GM23248 (cell line): ENCODE results near the gene SNTA1. TPM values are rescaled to one million over a fixed set of nuclear protein-coding genes. Genes with fewer than 3 reads are reported as not detected.

Experiments used
- DNase-seq: peaks from one replicate; pipeline ENCODE4 v3.0.0-alpha.2; 2015
- H2AFZ ChIP-seq: fragments of 200-600 bp; sonication (generic); 2 replicates; pipeline ENCODE4 v1.6.1; 2016; ENCODE audit warnings: antibody characterized with exemption
- H3F3A ChIP-seq: fragments of 200-600 bp; sonication (generic); 2 replicates; pipeline ENCODE4 v1.6.1; 2016; ENCODE audit warnings: mild to moderate bottlenecking, antibody characterized with exemption, mixed run types; ENCODE audit not compliant: insufficient read depth
- H3K27ac ChIP-seq: fragments of 200-600 bp; sonication (generic); 2 replicates; pipeline ENCODE4 v1.5.1; 2016; ENCODE audit warnings: mild to moderate bottlenecking
- H3K27me3 ChIP-seq: fragments of 200-600 bp; sonication (generic); replicated peaks from 2 replicates; pipeline ENCODE4 v1.6.1; 2016; ENCODE audit warnings: mild to moderate bottlenecking; ENCODE audit not compliant: insufficient read depth
- H3K36me3 ChIP-seq: fragments of 200-600 bp; sonication (generic); 2 replicates; pipeline ENCODE4 v1.6.1; 2016; ENCODE audit warnings: low read depth, mild to moderate bottlenecking
- H3K4me1 ChIP-seq: fragments of 200-600 bp; sonication (generic); 2 replicates; pipeline ENCODE4 v1.6.1; 2016; ENCODE audit warnings: mild to moderate bottlenecking; ENCODE audit not compliant: insufficient read depth
- H3K4me2 ChIP-seq: fragments of 200-600 bp; sonication (generic); one replicate; pipeline ENCODE4 v1.6.1; 2016; ENCODE audit warnings: mild to moderate bottlenecking; ENCODE audit not compliant: unreplicated experiment
- H3K4me3 ChIP-seq: fragments of 200-600 bp; sonication (generic); 2 replicates; pipeline ENCODE4 v1.5.1; 2016; ENCODE audit warnings: mild to moderate bottlenecking
- H3K79me2 ChIP-seq: fragments of 200-600 bp; sonication (generic); 2 replicates; pipeline ENCODE4 v1.6.1; 2016; ENCODE audit warnings: mild to moderate bottlenecking; ENCODE audit not compliant: insufficient read depth
- H3K9ac ChIP-seq: fragments of 200-600 bp; sonication (generic); 2 replicates; pipeline ENCODE4 v1.6.1; 2016; ENCODE audit warnings: mild to moderate bottlenecking
- H3K9me2 ChIP-seq: fragments of 200-600 bp; sonication (generic); 2 replicates; pipeline ENCODE4 v1.6.1; 2016; ENCODE audit warnings: mixed run types, mild to moderate bottlenecking, moderate library complexity; ENCODE audit not compliant: insufficient read depth
- H3K9me3 ChIP-seq: fragments of 200-600 bp; sonication (generic); one replicate; pipeline ENCODE4 v1.6.1; 2017; ENCODE audit warnings: low read depth
- H4K20me1 ChIP-seq: fragments of 200-600 bp; sonication (generic); 2 replicates; pipeline ENCODE4 v1.6.0; 2016; ENCODE audit not compliant: insufficient read depth
- EZH2 ChIP-seq: fragments of 200-600 bp; sonication (generic); IDR thresholded peaks from 2 replicates; pipeline ENCODE4 v1.6.1; 2018; ENCODE audit warnings: antibody characterized with exemption, mild to moderate bottlenecking; ENCODE audit not compliant: insufficient read depth, poor library complexity, severe bottlenecking
- EZH2phosphoT487 ChIP-seq: fragments of 200-600 bp; sonication (generic); IDR thresholded peaks from 2 replicates; pipeline ENCODE4 v1.6.1; 2018; ENCODE audit warnings: antibody characterized with exemption, moderate library complexity, mild to moderate bottlenecking, low read depth; ENCODE audit not compliant: insufficient read depth
- whole genome bisulfite sequencing, 2 experiments: methylation state at CpG; one replicate each; pipeline ENCODE4 v1.1.6; 2015 to 2017; ENCODE audit warnings: low lambda C conversion rate in 2 of 2, low coverage in 1 of 2; ENCODE audit errors: missing lambda C conversion rate in 2 of 2; 5-methylcytosine and 5-hydroxymethylcytosine counted together
- in situ Hi-C: fragments of 300-500 bp; cut with MboI; formaldehyde crosslinking; loops from 2 replicates; pipeline ENCODE4 v1.15.0; 2020
- polyA plus RNA-seq: library from polyadenylated mRNA; unstranded; fragments of >200 nt; fragmentation: Nextera tagmentation; extraction: Ambion mirVana; gene quantifications from 2 replicates; pipeline ENCODE4 v1.2.1, GENCODE V29; 2016
- total RNA-seq: library from RNA; depleted of rRNA; stranded (reverse); fragments of >200 nt; shearing (Covaris generic); gene quantifications from 2 replicates; pipeline ENCODE4 v1.2.3, GENCODE V29; 2014

Gene SNTA1
- total and polyA plus RNA-seq, 2 experiments from 2014 or later, result 10.2 to 24.5 TPM

- Histone ChIP-seq H3K4me1 (no peaks in the 10 kb centered on the region), H3K27ac (no peak overlapping the region), H3K9ac (no peak overlapping the region), H3K9me3 (no peaks in the 10 kb centered on the region), H3K4me2 (no peak overlapping the region), H3K36me3 (no peaks in the 10 kb centered on the region), H3K4me3 (no peak overlapping the region), H3F3A (no peaks in the 10 kb centered on the region), H3K9me2 (no peaks in the 10 kb centered on the region), H3K27me3 (peaks cover 7% of the 10 kb centered on the region; the same call in 1 of the 2 replicates), H3K79me2 (no peaks in the 10 kb centered on the region), H2AFZ (no peak overlapping the region), H4K20me1 (no peaks in the 10 kb centered on the region)
- WGBS, 2 experiments, result 21 to 29% methylated on average over 10 to 14 of the region's 14 CpGs
- TF ChIP-seq EZH2phosphoT487, result no peak
- TF ChIP-seq EZH2, result no peak
- DNase-seq, result no peak
- in situ Hi-C loops, result no loop called here
Observed at GRCh38 chr20:33475381-33476152, 32.0 kb upstream of the SNTA1 start.

- Histone ChIP-seq H3K9me3 (no peaks in the 10 kb centered on the region), H4K20me1 (no peaks in the 10 kb centered on the region), H3K36me3 (no peaks in the 10 kb centered on the region), H2AFZ (no peak overlapping the region), H3K4me3 (no peak overlapping the region), H3K27me3 (peaks cover 7% of the 10 kb centered on the region; the same call in 1 of the 2 replicates), H3K9me2 (no peaks in the 10 kb centered on the region), H3K4me2 (no peak overlapping the region), H3K27ac (no peak overlapping the region), H3F3A (no peaks in the 10 kb centered on the region), H3K9ac (no peak overlapping the region), H3K79me2 (no peaks in the 10 kb centered on the region), H3K4me1 (no peaks in the 10 kb centered on the region)
- WGBS, 2 experiments, result 78 to 82% methylated on average over 11 of the region's 11 CpGs
- TF ChIP-seq EZH2 (no peak), EZH2phosphoT487 (no peak)
- in situ Hi-C loops, result no loop called here
- no peak for DNase-seq
Observed at GRCh38 chr20:33474963-33475362, 31.4 kb upstream of the SNTA1 start.

- no peaks in the 10 kb centered on the region for H3K9me2 ChIP-seq
- no peaks in the 10 kb centered on the region for H3F3A ChIP-seq
- in situ Hi-C loops, result no loop called here
- no peak overlapping the region for H3K9ac ChIP-seq
- H2AFZ ChIP-seq, result no peak overlapping the region
- H3K4me2 ChIP-seq, result no peak overlapping the region
- no peaks in the 10 kb centered on the region for H4K20me1 ChIP-seq
- 61 to 64% methylated on average over 7 of the region's 7 CpGs for WGBS, 2 experiments
- H3K36me3 ChIP-seq, result no peaks in the 10 kb centered on the region
- H3K4me3 ChIP-seq, result no peak overlapping the region
- no peak overlapping the region for H3K27ac ChIP-seq
- H3K4me1 ChIP-seq, result no peaks in the 10 kb centered on the region
- DNase-seq, result no peak
- no peaks in the 10 kb centered on the region for H3K79me2 ChIP-seq
- peaks cover 7% of the 10 kb centered on the region; the same call in 1 of the 2 replicates for H3K27me3 ChIP-seq
- TF ChIP-seq EZH2 (no peak), EZH2phosphoT487 (no peak)
- H3K9me3 ChIP-seq, result no peaks in the 10 kb centered on the region
Observed at GRCh38 chr20:33474097-33474873, 30.7 kb upstream of the SNTA1 start.

- Histone ChIP-seq H3K4me2 (no peak overlapping the region), H3K27ac (no peak overlapping the region), H3K27me3 (peaks cover 7% of the 10 kb centered on the region; the same call in 1 of the 2 replicates), H3K4me1 (no peaks in the 10 kb centered on the region), H3K9me2 (no peaks in the 10 kb centered on the region), H3K36me3 (no peaks in the 10 kb centered on the region), H3K9ac (no peak overlapping the region), H3F3A (no peaks in the 10 kb centered on the region), H4K20me1 (no peaks in the 10 kb centered on the region), H3K79me2 (no peaks in the 10 kb centered on the region), H3K9me3 (no peaks in the 10 kb centered on the region), H3K4me3 (no peak overlapping the region), H2AFZ (no peak overlapping the region)
- DNase-seq, result no peak
- WGBS, 2 experiments, result 67 to 69% methylated on average over 7 of the region's 7 CpGs
- TF ChIP-seq EZH2 (no peak), EZH2phosphoT487 (no peak)
- in situ Hi-C loops, result no loop called here
Observed at GRCh38 chr20:33472868-33473435, 29.4 kb upstream of the SNTA1 start.
